Panc1 (cell line): Measurements from ENCODE around the gene SENP5. TPM values are rescaled to one million over a fixed set of nuclear protein-coding genes. Genes with fewer than 3 reads are reported as not detected.

Source experiments
- ATAC-seq: fragments of 200-7000 bp; cut with Tn5 transposase; 2 replicates; pipeline ENCODE4 v1.9.1; 2020; ENCODE audit warnings: mild to moderate bottlenecking, moderate library complexity
- BruUV-seq: library from RNA; stranded (reverse); fragments of 400-500 nt; replicated peaks from 2 replicates; lab custom pipeline; 2021; lab: Mats Ljungman, UMichigan
- CTCF ChIA-PET: fragments of 300-600 bp; sonication (Branson Sonifier 250); formaldehyde crosslinking; loops from one replicate; lab custom pipeline; 2022; ENCODE audit warnings: antibody characterized with exemption; lab: Charles Lee
- POLR2A ChIA-PET: fragments of 300-600 bp; sonication (Branson Sonifier 250); formaldehyde crosslinking; loops from one replicate; lab custom pipeline; 2022; ENCODE audit warnings: antibody characterized with exemption; lab: Charles Lee
- DNase-seq: peaks from one replicate; pipeline ENCODE4 v3.0.0-alpha.2; 2010; ENCODE audit warnings: low read depth, low spot score
- H3K27ac ChIP-seq: 2 replicates; pipeline ENCODE4 v1.5.1; 2011; ENCODE audit warnings: mild to moderate bottlenecking, low read length, inconsistent platforms
- H3K27me3 ChIP-seq: fragments of 200-500 bp; sonication (Bioruptor generic); 2 replicates; pipeline ENCODE4 v1.6.0; 2014; ENCODE audit warnings: low read length, inconsistent platforms; ENCODE audit not compliant: control insufficient read depth, insufficient read depth
- H3K36me3 ChIP-seq: fragments of 200-500 bp; sonication (Bioruptor generic); 2 replicates; pipeline ENCODE4 v1.5.1; 2014; ENCODE audit warnings: inconsistent platforms, mild to moderate bottlenecking, low read length, moderate library complexity; ENCODE audit not compliant: control insufficient read depth, insufficient read depth
- H3K4me1 ChIP-seq: 2 replicates; pipeline ENCODE4 v1.5.1; 2011; ENCODE audit warnings: inconsistent platforms, mild to moderate bottlenecking, low read length, moderate library complexity; ENCODE audit not compliant: control insufficient read depth, insufficient read depth
- H3K4me3 ChIP-seq, 2 experiments: 2 replicates each; pipeline ENCODE4 v1.5.1; 2011 to 2012; ENCODE audit warnings: low read depth in 2 of 2, low read length in 2 of 2, mild to moderate bottlenecking in 2 of 2, inconsistent platforms in 1 of 2, moderate library complexity in 1 of 2
- H3K9me3 ChIP-seq: fragments of 200-500 bp; sonication (Bioruptor generic); 2 replicates; pipeline ENCODE4 v1.5.1; 2014; ENCODE audit warnings: low read depth, mild to moderate bottlenecking, inconsistent platforms, low read length, moderate library complexity; ENCODE audit not compliant: control insufficient read depth, insufficient read depth
- POLR2AphosphoS5 ChIP-seq: IDR thresholded peaks from 2 replicates; pipeline ENCODE4 v1.6.1; 2012; ENCODE audit warnings: mild to moderate bottlenecking, low read depth, low read length, moderate library complexity
- SIN3A ChIP-seq: IDR thresholded peaks from 2 replicates; pipeline ENCODE4 v1.6.1; 2012; ENCODE audit warnings: low read depth, mild to moderate bottlenecking, low read length, moderate library complexity, borderline replicate concordance; ENCODE audit not compliant: insufficient read depth
- TCF7L2 ChIP-seq: IDR thresholded peaks from 2 replicates; pipeline ENCODE4 v1.6.1; 2011; ENCODE audit warnings: mild to moderate bottlenecking, low read depth, low read length, inconsistent platforms
- in situ Hi-C: cut with HindIII; loops from 2 replicates; pipeline ENCODE4 v1.10.0; 2016; ENCODE audit warnings: low sequenced_read_pairs, low pct_unique_long_range_greater_than_20kb
- intact Hi-C: fragments of 100-400 bp; cut with micrococcal nuclease; formaldehyde crosslinking; loops from one replicate; pipeline ENCODE4 v1.10.0; 2022; ENCODE audit not compliant: unreplicated experiment
- total RNA-seq: library from RNA; stranded (reverse); gene quantifications from one replicate; pipeline ENCODE4 v1.2.1, GENCODE V29; 2021; ENCODE audit not compliant: unreplicated experiment
- TF ChIP-seq, protein P1 (sequence below): fragments of 450-650 bp; IDR thresholded peaks from 2 replicates; pipeline ENCODE4 v1.5.1; 2017; ENCODE audit warnings: mild to moderate bottlenecking
- TF ChIP-seq, protein P2 (sequence below), 2 experiments: IDR thresholded peaks; 2 replicates each; pipeline ENCODE4 v1.6.1; 2011 to 2012; ENCODE audit warnings: low read depth in 2 of 2, control low read depth in 1 of 2, low read length in 1 of 2, mild to moderate bottlenecking in 1 of 2, moderate library complexity in 1 of 2; ENCODE audit not compliant: insufficient read depth in 1 of 2

SENP5 gene
- total RNA-seq, 1 experiment from 2014 or later: 40.0 TPM

DNA sequence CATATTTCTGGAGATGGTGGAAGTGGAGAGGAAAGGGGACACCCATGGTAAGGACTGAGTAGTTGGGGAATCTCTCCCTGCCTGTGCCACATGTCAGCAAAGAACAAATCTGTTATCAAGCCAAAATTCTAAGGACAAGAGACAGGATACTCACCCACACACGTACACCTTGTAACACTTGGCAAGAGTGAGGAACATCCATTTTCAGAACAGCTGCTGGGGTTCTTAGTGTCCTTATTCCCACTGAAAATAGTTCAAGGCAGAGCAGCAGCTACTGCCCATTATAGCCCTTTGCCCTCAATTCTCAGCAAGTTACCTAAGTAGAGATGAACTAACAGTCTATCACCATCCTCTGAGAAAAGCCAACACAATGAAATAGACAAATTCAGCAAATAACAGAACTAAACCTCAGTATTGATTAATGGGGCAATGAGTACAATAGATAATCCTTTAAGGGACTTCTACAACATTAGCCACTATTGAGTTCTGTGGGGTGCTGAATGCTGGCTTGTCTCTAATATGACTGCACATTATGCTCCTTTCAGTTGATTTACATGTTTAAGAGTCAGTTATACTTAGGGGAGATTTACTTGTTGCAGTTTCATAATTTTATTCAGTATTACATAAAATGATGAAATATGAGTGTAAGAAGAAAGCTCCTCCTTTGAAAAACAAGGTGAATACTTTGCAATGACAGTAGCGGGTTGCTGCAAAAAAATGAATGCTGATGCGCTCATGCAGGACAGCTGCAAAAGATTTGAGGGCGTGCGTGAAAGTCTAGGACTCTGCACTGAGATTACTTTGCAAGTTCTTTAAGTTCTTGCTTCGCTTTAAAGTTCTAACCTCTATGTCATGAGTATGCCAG lies 22.4 kb downstream of the SENP5 start:
- no peaks in the 10 kb centered on the region for H3K9me3 ChIP-seq
- CTCF ChIA-PET: no interaction called here
- intact Hi-C loops: no loop called here
- TSS peak; percentile 12 for BruUV-seq
- 0 out of 2 replicates have a peak, but pooled peaks cover 5% of the 10 kb centered on the region for H3K36me3 ChIP-seq
- no peak for DNase-seq
- H3K4me1 ChIP-seq: no peaks in the 10 kb centered on the region
- peak; percentile 49; the same call in 1 of the 2 replicates for ATAC-seq
- H3K27ac ChIP-seq: peak overlapping the region; percentile 41; the same call in 1 of the 2 replicates
- no peak overlapping the region for H3K4me3 ChIP-seq
- POLR2A ChIA-PET: no interaction called here
- TF ChIP-seq POLR2AphosphoS5 (no peak), SIN3A (no peak), TCF7L2 (no peak)
- TF ChIP-seq, protein P1, sequence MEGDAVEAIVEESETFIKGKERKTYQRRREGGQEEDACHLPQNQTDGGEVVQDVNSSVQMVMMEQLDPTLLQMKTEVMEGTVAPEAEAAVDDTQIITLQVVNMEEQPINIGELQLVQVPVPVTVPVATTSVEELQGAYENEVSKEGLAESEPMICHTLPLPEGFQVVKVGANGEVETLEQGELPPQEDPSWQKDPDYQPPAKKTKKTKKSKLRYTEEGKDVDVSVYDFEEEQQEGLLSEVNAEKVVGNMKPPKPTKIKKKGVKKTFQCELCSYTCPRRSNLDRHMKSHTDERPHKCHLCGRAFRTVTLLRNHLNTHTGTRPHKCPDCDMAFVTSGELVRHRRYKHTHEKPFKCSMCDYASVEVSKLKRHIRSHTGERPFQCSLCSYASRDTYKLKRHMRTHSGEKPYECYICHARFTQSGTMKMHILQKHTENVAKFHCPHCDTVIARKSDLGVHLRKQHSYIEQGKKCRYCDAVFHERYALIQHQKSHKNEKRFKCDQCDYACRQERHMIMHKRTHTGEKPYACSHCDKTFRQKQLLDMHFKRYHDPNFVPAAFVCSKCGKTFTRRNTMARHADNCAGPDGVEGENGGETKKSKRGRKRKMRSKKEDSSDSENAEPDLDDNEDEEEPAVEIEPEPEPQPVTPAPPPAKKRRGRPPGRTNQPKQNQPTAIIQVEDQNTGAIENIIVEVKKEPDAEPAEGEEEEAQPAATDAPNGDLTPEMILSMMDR: no peak
- TF ChIP-seq, protein P2, sequence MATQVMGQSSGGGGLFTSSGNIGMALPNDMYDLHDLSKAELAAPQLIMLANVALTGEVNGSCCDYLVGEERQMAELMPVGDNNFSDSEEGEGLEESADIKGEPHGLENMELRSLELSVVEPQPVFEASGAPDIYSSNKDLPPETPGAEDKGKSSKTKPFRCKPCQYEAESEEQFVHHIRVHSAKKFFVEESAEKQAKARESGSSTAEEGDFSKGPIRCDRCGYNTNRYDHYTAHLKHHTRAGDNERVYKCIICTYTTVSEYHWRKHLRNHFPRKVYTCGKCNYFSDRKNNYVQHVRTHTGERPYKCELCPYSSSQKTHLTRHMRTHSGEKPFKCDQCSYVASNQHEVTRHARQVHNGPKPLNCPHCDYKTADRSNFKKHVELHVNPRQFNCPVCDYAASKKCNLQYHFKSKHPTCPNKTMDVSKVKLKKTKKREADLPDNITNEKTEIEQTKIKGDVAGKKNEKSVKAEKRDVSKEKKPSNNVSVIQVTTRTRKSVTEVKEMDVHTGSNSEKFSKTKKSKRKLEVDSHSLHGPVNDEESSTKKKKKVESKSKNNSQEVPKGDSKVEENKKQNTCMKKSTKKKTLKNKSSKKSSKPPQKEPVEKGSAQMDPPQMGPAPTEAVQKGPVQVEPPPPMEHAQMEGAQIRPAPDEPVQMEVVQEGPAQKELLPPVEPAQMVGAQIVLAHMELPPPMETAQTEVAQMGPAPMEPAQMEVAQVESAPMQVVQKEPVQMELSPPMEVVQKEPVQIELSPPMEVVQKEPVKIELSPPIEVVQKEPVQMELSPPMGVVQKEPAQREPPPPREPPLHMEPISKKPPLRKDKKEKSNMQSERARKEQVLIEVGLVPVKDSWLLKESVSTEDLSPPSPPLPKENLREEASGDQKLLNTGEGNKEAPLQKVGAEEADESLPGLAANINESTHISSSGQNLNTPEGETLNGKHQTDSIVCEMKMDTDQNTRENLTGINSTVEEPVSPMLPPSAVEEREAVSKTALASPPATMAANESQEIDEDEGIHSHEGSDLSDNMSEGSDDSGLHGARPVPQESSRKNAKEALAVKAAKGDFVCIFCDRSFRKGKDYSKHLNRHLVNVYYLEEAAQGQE (IDR thresholded peaks at IDR 0.05; ENCODE audit: insufficient read depth in 1 of 2, low read depth in 2 of 2, low read length in 1 of 2): no peak
- in situ Hi-C loops: no loop called here
- no peaks in the 10 kb centered on the region for H3K27me3 ChIP-seq

DNA sequence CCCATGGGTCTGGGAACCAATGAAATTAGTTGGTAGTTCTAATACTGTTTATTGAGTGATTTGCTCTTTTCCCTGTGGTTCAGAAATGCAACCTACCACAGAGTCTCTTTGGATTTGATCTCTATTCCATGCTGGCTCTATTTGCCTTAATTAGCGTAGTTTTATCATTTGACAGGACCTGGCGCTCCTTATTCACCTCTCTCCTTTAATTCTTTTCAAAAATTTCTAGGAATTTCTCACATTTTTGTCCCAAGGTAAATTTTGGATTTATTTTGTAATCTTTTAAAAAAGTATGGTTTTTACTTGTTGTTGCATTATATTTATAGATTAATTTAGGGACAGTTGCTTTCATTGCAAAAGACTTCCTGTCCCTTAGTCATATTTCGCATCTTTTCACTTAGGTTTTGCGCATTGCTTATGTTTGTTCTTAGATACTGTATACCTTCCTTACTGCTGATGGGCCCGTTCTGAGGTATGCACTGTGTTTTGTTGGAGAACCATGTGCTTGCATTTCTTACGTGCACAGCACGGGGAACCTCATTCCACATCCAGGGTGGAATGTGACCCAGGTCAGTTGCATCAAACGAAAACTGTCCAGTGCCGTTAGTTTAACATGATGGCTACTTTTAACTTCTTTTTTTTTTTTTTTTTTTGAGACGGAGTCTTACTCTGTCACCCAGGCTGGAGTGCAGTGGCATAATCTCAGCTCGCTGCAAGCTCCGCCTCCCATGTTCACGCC lies 27.0 kb downstream of the SENP5 start:
- H3K36me3 ChIP-seq: peaks cover 4% of the 10 kb centered on the region; the same call in 1 of the 2 replicates
- H3K9me3 ChIP-seq: no peaks in the 10 kb centered on the region
- TF ChIP-seq POLR2AphosphoS5 (no peak), SIN3A (no peak)
- TF ChIP-seq, protein P2 (IDR thresholded peaks at IDR 0.05; ENCODE audit: insufficient read depth in 1 of 2, low read depth in 2 of 2, low read length in 1 of 2): no peak
- H3K4me1 ChIP-seq: no peaks in the 10 kb centered on the region
- no peaks in the 10 kb centered on the region for H3K27me3 ChIP-seq
- ChIA-PET POLR2A (interaction anchor here (0.6 kb wide), 1 partner anchor 48 kb away, joined by 6 read pairs; the partner anchor contains the start of gene NCBP2), CTCF (no interaction called here)
- no TSS peak for BruUV-seq
- no peak overlapping the region for H3K4me3 ChIP-seq
- no peak for DNase-seq
- ATAC-seq: no peak
- H3K27ac ChIP-seq: no peak overlapping the region
- intact Hi-C loops: no loop called here
- in situ Hi-C loops: no loop called here
